H9 (cell line): Measurements from ENCODE around the gene DLGAP4. TPM values are rescaled to one million over a fixed set of nuclear protein-coding genes. Genes with fewer than 3 reads are reported as not detected.

Experiments used
- DNase-seq: peaks from one replicate; pipeline ENCODE4 v3.0.0-alpha.2; 2017
- H2AFZ ChIP-seq: one replicate; pipeline ENCODE4 v1.6.1; 2013; ENCODE audit warnings: mild to moderate bottlenecking, low read length, control low read depth, moderate library complexity
- H2AK5ac ChIP-seq: 2 replicates; pipeline ENCODE4 v1.6.1; 2013; ENCODE audit warnings: low read length, control low read depth, mixed read lengths; ENCODE audit not compliant: insufficient read length
- H2BK120ac ChIP-seq: one replicate; pipeline ENCODE4 v1.6.1; 2013; ENCODE audit warnings: low read depth, mild to moderate bottlenecking, low read length, control low read depth, inconsistent platforms; ENCODE audit not compliant: poor library complexity, severe bottlenecking
- H2BK12ac ChIP-seq: 2 replicates; pipeline ENCODE4 v1.6.1; 2013; ENCODE audit warnings: low read length, control low read depth, mixed read lengths, low read depth; ENCODE audit not compliant: insufficient read length
- H2BK15ac ChIP-seq: 2 replicates; pipeline ENCODE4 v1.6.1; 2013; ENCODE audit warnings: low read depth, low read length, control low read depth
- H2BK20ac ChIP-seq: one replicate; pipeline ENCODE4 v1.6.1; 2013; ENCODE audit warnings: low read depth, mild to moderate bottlenecking, low read length, control low read depth, inconsistent platforms; ENCODE audit not compliant: poor library complexity, severe bottlenecking
- H2BK5ac ChIP-seq: 2 replicates; pipeline ENCODE4 v1.6.1; 2013; ENCODE audit warnings: low read length, control low read depth, mixed read lengths; ENCODE audit not compliant: insufficient read length
- H3K14ac ChIP-seq: 2 replicates; pipeline ENCODE4 v1.6.1; 2013; ENCODE audit warnings: low read length, control low read depth; ENCODE audit not compliant: insufficient read depth
- H3K18ac ChIP-seq: 2 replicates; pipeline ENCODE4 v1.6.1; 2013; ENCODE audit warnings: low read depth, mild to moderate bottlenecking, mixed read lengths, low read length, control low read depth; ENCODE audit not compliant: insufficient read length
- H3K23ac ChIP-seq: 2 replicates; pipeline ENCODE4 v1.6.1; 2013; ENCODE audit warnings: low read length, control low read depth, mixed read lengths, low read depth; ENCODE audit not compliant: insufficient read length
- H3K23me2 ChIP-seq: 2 replicates; pipeline ENCODE4 v1.6.1; 2013; ENCODE audit warnings: low read depth, mild to moderate bottlenecking, mixed read lengths, low read length, control low read depth; ENCODE audit not compliant: insufficient read length, poor library complexity, severe bottlenecking
- H3K27ac ChIP-seq: 2 replicates; pipeline ENCODE4 v1.5.1; 2013; ENCODE audit warnings: low read length, control low read depth, mixed read lengths, low read depth; ENCODE audit not compliant: insufficient read length
- H3K27me3 ChIP-seq: 2 replicates; pipeline ENCODE4 v1.6.1; 2013; ENCODE audit warnings: low read length, control low read depth, inconsistent platforms; ENCODE audit not compliant: insufficient read depth
- H3K4ac ChIP-seq: 2 replicates; pipeline ENCODE4 v1.6.1; 2013; ENCODE audit warnings: low read depth, mild to moderate bottlenecking, control low read depth, inconsistent platforms, low read length, moderate library complexity
- H3K4me1 ChIP-seq: 2 replicates; pipeline ENCODE4 v1.6.1; 2013; ENCODE audit warnings: low read length, control low read depth, inconsistent platforms; ENCODE audit not compliant: insufficient read depth
- H3K4me2 ChIP-seq: 2 replicates; pipeline ENCODE4 v1.6.1; 2013; ENCODE audit warnings: low read length, control low read depth, mixed read lengths; ENCODE audit not compliant: insufficient read length, insufficient read depth
- H3K56ac ChIP-seq: 2 replicates; pipeline ENCODE4 v1.6.1; 2013; ENCODE audit warnings: low read depth, mild to moderate bottlenecking, mixed read lengths, low read length, control low read depth; ENCODE audit not compliant: insufficient read length
- H3K79me1 ChIP-seq: 2 replicates; pipeline ENCODE4 v1.6.1; 2013; ENCODE audit warnings: low read depth, mild to moderate bottlenecking, moderate library complexity, low read length, control low read depth, inconsistent platforms; ENCODE audit not compliant: insufficient read depth, poor library complexity, severe bottlenecking
- H3K79me2 ChIP-seq: 2 replicates; pipeline ENCODE4 v1.6.1; 2013; ENCODE audit warnings: low read length, control low read depth, inconsistent platforms; ENCODE audit not compliant: insufficient read depth
- H3K9ac ChIP-seq: 2 replicates; pipeline ENCODE4 v1.6.1; 2013; ENCODE audit warnings: low read length, control low read depth, mixed read lengths; ENCODE audit not compliant: insufficient read length; ENCODE audit errors: extremely low read depth
- H3K9me3 ChIP-seq: one replicate; pipeline ENCODE4 v1.6.1; 2013; ENCODE audit warnings: low read depth, low read length, inconsistent platforms; ENCODE audit not compliant: control insufficient read depth
- H3T11ph ChIP-seq: one replicate; pipeline ENCODE4 v1.6.1; 2013; ENCODE audit warnings: mild to moderate bottlenecking, low read length, control low read depth, inconsistent platforms
- H4K20me1 ChIP-seq: one replicate; pipeline ENCODE4 v1.6.1; 2013; ENCODE audit not compliant: control insufficient read depth, insufficient read length, insufficient read depth
- H4K5ac ChIP-seq: 2 replicates; pipeline ENCODE4 v1.6.1; 2013; ENCODE audit warnings: low read depth, mild to moderate bottlenecking, mixed read lengths, low read length, control low read depth; ENCODE audit not compliant: insufficient read length
- H4K8ac ChIP-seq: replicated peaks from 2 replicates; pipeline ENCODE4 v1.6.1; 2013; ENCODE audit warnings: low read length, control low read depth, mixed read lengths, low read depth; ENCODE audit not compliant: insufficient read length
- H4K91ac ChIP-seq: 2 replicates; pipeline ENCODE4 v1.6.1; 2013; ENCODE audit warnings: low read depth, mild to moderate bottlenecking, moderate library complexity, mixed read lengths, low read length, control low read depth; ENCODE audit not compliant: insufficient read length
- H3K27ac Mint-ChIP-seq, 3 experiments: 2 replicates in 2 of 3; 3 replicates in 1 of 3; pipeline ENCODE4 v1.8.0; 2020 to 2021; ENCODE audit warnings: mixed read lengths in 3 of 3, mild to moderate bottlenecking in 1 of 3, moderate library complexity in 1 of 3
- H3K27me3 Mint-ChIP-seq: 2 replicates; pipeline ENCODE4 v1.8.0; 2021; ENCODE audit warnings: low read depth, mild to moderate bottlenecking, moderate library complexity, mixed read lengths
- H3K36me3 Mint-ChIP-seq, 3 experiments: 2 replicates in 2 of 3; 3 replicates in 1 of 3; pipeline ENCODE4 v1.8.0; 2020 to 2021; ENCODE audit warnings: low read depth in 3 of 3, mixed read lengths in 3 of 3; ENCODE audit not compliant: insufficient read depth in 1 of 3
- H3K4me1 Mint-ChIP-seq, 2 experiments: 2 replicates each; pipeline ENCODE4 v1.8.0; 2020; ENCODE audit warnings: mixed read lengths in 2 of 2
- H3K4me3 Mint-ChIP-seq, 2 experiments: 2 replicates in 1 of 2; 3 replicates in 1 of 2; pipeline ENCODE4 v1.8.0; 2020 to 2021; ENCODE audit warnings: mild to moderate bottlenecking in 2 of 2, mixed read lengths in 2 of 2, moderate library complexity in 1 of 2
- H3K9me3 Mint-ChIP-seq, 2 experiments: 2 replicates in 1 of 2; 3 replicates in 1 of 2; pipeline ENCODE4 v1.8.0; 2020; ENCODE audit warnings: mild to moderate bottlenecking in 2 of 2, mixed read lengths in 2 of 2, moderate library complexity in 1 of 2
- CTCF ChIP-seq: fragments of 200-600 bp; sonication (generic); conservative IDR thresholded peaks from 3 replicates; pipeline ENCODE4 v1.8.0; 2021; ENCODE audit warnings: antibody characterized with exemption, mild to moderate bottlenecking
- WGBS: extraction: QIAGEN DNeasy Blood & Tissue Kit; methylation state at CpG from one replicate; pipeline ENCODE4 v1.1.7; 2013; ENCODE audit warnings: missing lambda C conversion rate, low lambda C conversion rate, mixed read lengths; ENCODE audit not compliant: insufficient read length; ENCODE audit errors: extremely low coverage; 5-methylcytosine and 5-hydroxymethylcytosine counted together
- total RNA-seq: library from RNA; stranded (reverse); gene quantifications from 2 replicates; pipeline ENCODE4 v1.2.1, GENCODE V29; 2021

The DLGAP4 gene
- total RNA-seq, 1 experiment from 2014 or later, result 48.0 TPM

- Mint-ChIP-seq H3K27me3 (peaks cover 10% of the 10 kb centered on the region), H3K36me3 (no peaks in the 10 kb centered on the region; a peak in 1 of 7 replicates), H3K4me1 (peaks cover 5 to 11% of the 10 kb centered on the region in 2 experiments), H3K4me3 (no peak overlapping the region), H3K9me3 (no peaks in the 10 kb centered on the region; a peak in 1 of 5 replicates), H3K27ac (0 out of 7 replicates have a peak overlapping the region, but pooled peaks of 1 of the 3 experiments have one; percentile 66)
- Histone ChIP-seq H4K91ac (no peak overlapping the region), H2AK5ac (no peak overlapping the region), H3K27ac (no peak overlapping the region), H3K23me2 (no peaks in the 10 kb centered on the region), H2BK5ac (no peak overlapping the region), H3K79me1 (no peaks in the 10 kb centered on the region), H2BK20ac (no peak overlapping the region), H2BK12ac (no peak overlapping the region), H3K4ac (no peak overlapping the region), H3K4me1 (no peaks in the 10 kb centered on the region), H3K23ac (no peak overlapping the region), H4K5ac (no peak overlapping the region), H4K20me1 (no peaks in the 10 kb centered on the region), H3K14ac (no peak overlapping the region; the same call in 1 of the 2 replicates), H3K9me3 (no peaks in the 10 kb centered on the region), H3K27me3 (no peaks in the 10 kb centered on the region), H3K4me2 (no peak overlapping the region), H3K56ac (no peak overlapping the region), H4K8ac (no peak overlapping the region), H2BK15ac (no peak overlapping the region), H2BK120ac (no peak overlapping the region), H3T11ph (no peak overlapping the region), H3K9ac (no peak overlapping the region), H3K18ac (no peak overlapping the region), H3K79me2 (no peaks in the 10 kb centered on the region), H2AFZ (no peak overlapping the region)
- no CpG with 5 or more reads among the region's 10 CpGs for WGBS
- TF ChIP-seq CTCF, result no peak
- no peak for DNase-seq
These were observed 102.1 kb downstream of the DLGAP4 start for GRCh38 chr20:36408219-36408618.
